CD4-positive, alpha-beta T cell treated with Interleukin-17A for 1 hour (primary cell): Measurements from ENCODE around the gene MAN1B1.
A peak's percentile ranks its signal among the peaks of the same experiment; 100 is the strongest.
"Not testable (repeated sequence)": the region's sequence is repeated elsewhere in the genome, so short reads cannot be mapped to it uniquely, and the experiment has no call there.

Experiments used
- DNase-seq: peaks from one replicate; pipeline ENCODE4 v3.0.0-alpha.2; 2020

MAN1B1 gene

GRCh38 chr9:137129456-137130175, 42.8 kb downstream of the MAN1B1 start:
- peak; percentile 90 for DNase-seq

GRCh38 chr9:137130176-137130755, 43.5 kb downstream of the MAN1B1 start:
- no peak for DNase-seq

GRCh38 chr9:137134191-137134590, 47.4 kb downstream of the MAN1B1 start:
- no peak for DNase-seq

- not testable (repeated sequence) for DNase-seq
Observed at GRCh38 chr9:137135154-137135553, 48.4 kb downstream of the MAN1B1 start.

GRCh38 chr9:137136261-137136880, 49.6 kb downstream of the MAN1B1 start:
- no peak for DNase-seq

- no peak for DNase-seq
Observed at GRCh38 chr9:137136881-137137607, 50.3 kb downstream of the MAN1B1 start.

- DNase-seq: no peak
Observed at GRCh38 chr9:137138058-137138721, 51.4 kb downstream of the MAN1B1 start.

GRCh38 chr9:137138722-137139467, 52.1 kb downstream of the MAN1B1 start, which contains the start of gene GRIN1:
TSS of gene GRIN1 (plus strand) at chr9:137139154. CDS start at chr9:137139487, 333 bp downstream.
- peak; percentile 16 for DNase-seq

- no peak for DNase-seq
Observed at GRCh38 chr9:137139468-137140150, 52.8 kb downstream of the MAN1B1 start.

GRCh38 chr9:137140151-137141012, 53.6 kb downstream of the MAN1B1 start:
- no peak for DNase-seq

GRCh38 chr9:137141050-137141810, 54.4 kb downstream of the MAN1B1 start:
- no peak for DNase-seq

- no peak for DNase-seq
Observed at GRCh38 chr9:137141976-137142936, 55.5 kb downstream of the MAN1B1 start.

- no peak for DNase-seq
Observed at GRCh38 chr9:137143459-137143858, 56.7 kb downstream of the MAN1B1 start.

- DNase-seq: no peak
Observed at GRCh38 chr9:137145731-137146526, 59.1 kb downstream of the MAN1B1 start.

GRCh38 chr9:137146527-137146918, 59.7 kb downstream of the MAN1B1 start:
- DNase-seq: no peak

- no peak for DNase-seq
Observed at GRCh38 chr9:137147091-137147792, 60.5 kb downstream of the MAN1B1 start.

- no peak for DNase-seq
Observed at GRCh38 chr9:137147793-137148160, 61.0 kb downstream of the MAN1B1 start.
